ENCODE results near the gene VDAC1.
A peak's percentile ranks its signal among the peaks of the same experiment; 100 is the strongest.

VDAC1 gene

GRCh38 chr5:134022333-134022732 lies 17.6 kb upstream of the VDAC1 start:
- DNase-seq: no peak

GRCh38 chr5:134020188-134020587 lies 15.4 kb upstream of the VDAC1 start:
- DNase-seq: no peak

GRCh38 chr5:134019636-134020035 lies 14.9 kb upstream of the VDAC1 start:
- no peak for DNase-seq

GRCh38 chr5:134018986-134019316 lies 14.2 kb upstream of the VDAC1 start:
- DNase-seq: no peak

GRCh38 chr5:134018154-134018985 lies 13.6 kb upstream of the VDAC1 start:
- DNase-seq: no peak

GRCh38 chr5:134008266-134008749 lies 3.5 kb upstream of the VDAC1 start:
- no peak for DNase-seq

DNA sequence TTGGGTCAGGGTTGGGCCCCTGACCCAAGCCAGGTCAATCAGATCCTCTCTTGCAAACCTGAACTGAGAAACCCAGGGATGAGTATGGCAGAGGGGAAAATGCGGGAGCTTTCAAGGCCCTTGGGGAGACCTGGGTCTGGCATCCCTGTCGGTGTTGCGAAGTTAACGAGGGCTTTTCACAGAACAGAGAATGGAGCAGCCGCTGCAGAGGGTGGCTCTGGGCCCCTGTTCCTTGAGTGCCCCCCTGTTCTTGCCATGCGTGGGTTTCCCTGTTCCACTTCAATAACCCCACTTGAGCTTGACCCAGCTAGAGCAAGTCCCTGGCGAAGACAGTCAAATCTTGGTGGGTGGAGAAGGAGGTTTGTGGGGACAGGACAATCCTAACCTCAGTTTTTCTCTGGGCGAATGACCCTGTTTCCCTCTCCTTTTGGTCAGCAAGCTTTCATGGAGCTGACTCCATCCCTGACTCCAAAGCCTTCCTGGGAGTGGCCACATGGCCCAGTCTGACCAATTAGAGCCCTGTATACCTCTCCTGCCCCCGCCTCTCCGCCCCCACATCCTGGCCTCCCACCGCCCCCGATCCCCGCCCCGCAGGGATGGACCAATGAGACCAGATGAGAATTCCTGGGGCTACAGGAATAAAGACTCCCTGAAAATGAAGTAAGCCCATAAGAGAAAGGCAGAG lies 2.9 kb upstream of the VDAC1 start:
- no peak for DNase-seq

DNA sequence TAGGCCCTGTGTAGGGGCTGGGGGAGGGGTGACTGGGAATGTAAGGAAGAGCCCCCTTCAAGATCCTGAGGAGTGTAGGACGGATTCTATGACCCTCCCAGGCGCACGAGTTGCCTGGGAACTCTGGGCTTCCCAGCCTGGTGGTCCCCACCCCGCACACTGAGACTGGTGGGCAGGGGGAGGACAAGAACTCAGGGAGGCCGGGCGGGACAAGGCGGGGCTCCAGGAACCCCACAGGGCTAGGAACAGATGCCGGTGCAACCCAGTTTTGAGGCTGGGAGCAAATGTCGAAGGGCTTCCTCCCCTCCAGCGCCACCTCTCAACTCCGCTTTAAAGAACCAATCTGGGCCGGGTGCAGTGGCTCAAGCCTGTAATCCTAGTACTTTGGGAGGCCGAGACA lies 1.3 kb upstream of the VDAC1 start:
- DNase-seq: no peak

GRCh38 chr5:134005417-134006061 lies 764 bp upstream of the VDAC1 start:
- no peak for DNase-seq

DNA sequence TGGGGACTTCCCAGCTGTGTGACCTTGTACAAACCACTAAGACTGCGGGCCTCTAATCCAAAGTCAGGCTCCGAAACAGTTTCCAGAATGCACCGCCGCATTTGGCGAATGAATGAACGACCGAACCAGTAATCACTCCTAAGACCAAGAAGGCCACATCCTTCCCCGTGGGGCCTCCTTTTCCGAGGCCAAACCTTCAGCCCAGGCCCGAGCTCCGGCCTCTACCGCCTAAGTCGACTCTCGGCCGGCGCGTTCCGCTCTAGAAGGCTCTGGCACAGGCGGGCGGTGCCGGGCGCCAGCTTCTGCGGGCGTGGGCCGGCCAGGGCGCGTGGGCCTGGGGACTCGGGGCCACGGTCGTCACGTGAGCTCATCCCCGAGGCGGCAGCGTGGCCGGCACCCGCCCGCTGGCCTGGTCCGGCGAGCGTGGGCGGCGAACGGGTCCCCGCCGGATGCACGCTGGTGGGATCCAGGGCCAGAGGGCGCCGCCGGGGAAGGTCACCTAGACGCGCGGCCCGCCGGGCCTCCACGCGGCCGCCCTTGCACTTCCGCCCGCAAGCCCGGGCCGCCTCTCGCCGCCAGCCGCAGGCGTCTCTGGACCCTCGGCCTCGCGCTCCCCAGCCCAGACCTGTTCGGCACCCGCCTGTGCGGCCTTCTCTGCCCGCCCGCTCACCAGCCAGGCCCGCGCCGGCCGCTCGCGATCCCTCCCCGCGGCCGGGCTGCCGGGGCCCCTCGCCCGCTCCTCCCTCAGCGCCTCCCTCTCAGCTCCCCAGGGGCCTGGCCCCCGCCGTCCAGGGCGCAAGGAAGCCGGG lies 754 bp downstream of the VDAC1 start:
- peak; percentile 68 for DNase-seq

- DNase-seq: no peak
Observed at GRCh38 chr5:134003064-134003816, 1.5 kb downstream of the VDAC1 start.

GRCh38 chr5:134001938-134002731 lies 2.6 kb downstream of the VDAC1 start:
- no peak for DNase-seq

DNA sequence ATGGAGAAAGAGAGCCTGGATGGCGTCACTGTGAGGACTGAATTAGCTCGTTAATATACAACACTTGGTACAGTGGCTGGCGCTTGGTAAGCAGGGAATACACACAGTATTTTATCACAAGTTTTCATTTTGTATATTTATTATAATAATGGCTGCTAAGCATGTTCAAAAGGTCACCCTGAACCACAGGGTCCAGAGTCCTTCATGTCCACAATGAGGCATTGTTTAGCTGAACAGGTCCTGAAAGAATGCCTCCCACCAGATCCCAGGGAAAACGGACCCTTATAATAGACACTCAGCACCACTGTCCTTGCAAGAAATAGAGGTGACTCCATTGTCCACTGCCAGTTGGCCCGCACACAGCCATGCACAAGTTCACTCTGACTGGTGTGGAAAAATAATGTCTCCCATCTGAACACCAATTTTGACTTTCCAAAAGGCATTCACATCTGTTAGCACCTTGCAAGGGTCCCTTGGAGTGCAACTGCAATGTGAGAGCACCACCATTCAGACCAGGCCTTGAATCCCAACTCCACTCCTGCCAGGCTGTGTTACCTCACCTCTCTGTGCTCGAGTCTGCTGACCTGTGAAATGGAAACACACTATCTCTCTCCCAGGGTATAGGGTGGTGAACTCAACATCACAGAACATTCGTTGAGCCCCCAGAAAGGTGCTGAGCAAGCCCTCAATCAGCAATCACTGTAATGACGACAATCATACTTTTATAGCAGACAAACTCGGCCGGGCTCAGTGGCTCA lies 3.9 kb downstream of the VDAC1 start:
- no peak for DNase-seq

DNA sequence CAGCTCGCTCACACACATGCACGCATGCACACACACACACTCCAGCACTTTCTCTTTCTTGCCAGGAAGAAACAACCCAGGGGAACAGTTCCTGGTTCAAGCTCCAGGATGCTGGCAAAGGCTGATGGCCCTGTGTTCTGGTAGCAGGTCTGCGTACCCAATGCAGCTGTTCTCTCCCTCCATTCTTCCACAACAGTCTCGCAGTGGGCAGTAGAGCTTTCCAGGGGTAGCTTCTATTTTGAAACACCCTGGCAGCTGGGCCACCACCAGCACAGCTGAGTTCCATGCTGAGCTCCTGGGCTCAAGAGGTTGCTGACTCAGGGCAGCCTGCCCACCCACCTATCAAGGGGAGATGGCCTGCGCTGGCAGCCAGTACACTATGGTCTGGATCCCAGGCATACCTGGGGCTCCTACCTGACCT lies 4.7 kb downstream of the VDAC1 start:
- no peak for DNase-seq

- no peak for DNase-seq
Observed at GRCh38 chr5:133998807-133999206, 6.0 kb downstream of the VDAC1 start.

- no peak for DNase-seq
Observed at GRCh38 chr5:133998042-133998441, 6.7 kb downstream of the VDAC1 start.

DNA sequence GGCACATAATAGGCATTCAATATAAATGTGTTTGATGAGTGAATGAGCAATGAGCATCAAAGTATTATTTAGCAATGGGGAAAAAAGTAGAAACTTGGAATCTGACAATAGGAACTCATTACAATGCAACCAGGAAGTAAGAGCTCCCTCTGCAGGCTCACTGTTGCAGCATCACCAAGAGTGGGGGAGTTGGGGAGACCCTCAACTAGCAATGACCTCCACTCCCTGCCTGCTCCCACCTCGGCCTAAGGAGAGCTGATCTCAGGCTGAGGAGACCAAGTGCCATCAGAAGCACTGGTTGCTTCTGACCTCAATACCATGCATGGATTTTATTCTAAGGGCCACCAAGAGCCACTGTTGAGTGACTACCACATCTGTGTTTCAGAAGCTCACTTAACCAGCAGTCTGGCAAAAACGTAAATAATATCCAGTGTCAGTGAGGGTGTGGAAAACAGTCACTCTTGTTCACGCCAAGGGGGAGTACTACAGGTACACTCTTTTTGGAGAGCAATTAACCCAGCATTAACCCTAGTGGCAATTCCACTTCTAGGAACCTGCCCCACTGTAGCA lies 8.0 kb downstream of the VDAC1 start:
- no peak for DNase-seq

DNA sequence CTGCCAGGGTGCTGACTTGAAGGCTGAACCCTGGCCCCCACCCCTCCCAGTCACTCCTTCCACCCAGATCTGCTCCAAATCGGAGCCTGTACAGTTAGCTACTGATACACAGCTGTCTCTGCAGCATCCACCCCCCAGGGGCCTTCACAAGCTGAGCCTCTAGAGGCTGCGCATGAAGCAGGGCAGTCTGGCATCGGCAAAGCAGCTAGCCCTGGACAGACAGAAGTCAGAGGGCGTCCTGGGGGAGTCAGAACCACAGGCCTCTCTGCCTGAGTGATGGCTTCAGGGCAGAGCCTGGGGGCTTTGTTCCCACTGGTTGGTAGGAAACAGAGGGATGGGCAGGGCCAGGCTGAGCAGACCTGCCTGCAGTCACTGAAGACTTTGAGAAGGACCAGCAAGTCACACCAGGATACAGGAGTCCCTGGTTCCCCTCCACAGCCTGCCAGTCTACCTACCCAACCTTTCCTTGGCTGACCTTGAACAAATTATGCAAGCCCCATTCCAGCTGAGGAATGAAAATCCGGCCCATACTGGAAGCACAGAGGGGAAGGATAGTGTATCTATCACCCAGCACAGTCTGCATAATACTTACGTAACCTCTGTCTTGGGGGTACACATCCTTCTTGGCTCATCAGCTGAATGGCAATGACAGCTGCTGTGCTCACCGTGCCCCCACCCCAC lies 8.8 kb downstream of the VDAC1 start:
- DNase-seq: no peak

- DNase-seq: no peak
Observed at GRCh38 chr5:133995341-133995740, 9.4 kb downstream of the VDAC1 start.

GRCh38 chr5:133994990-133995333 lies 9.8 kb downstream of the VDAC1 start:
- DNase-seq: no peak

Data from right forelimb (tissue), 1 donor.